Thyroid gland (tissue), 4 donors: Measurements from ENCODE around the gene SC5D. TPM values are rescaled to one million over a fixed set of nuclear protein-coding genes. Genes with fewer than 3 reads are reported as not detected.

ENCODE experiments used
- DNase-seq, 2 donors: peaks; one replicate each; pipeline ENCODE4 v3.0.0-alpha.2; 2019
- H3K27ac ChIP-seq, 3 donors: fragments of 200-600 bp; sonication (generic); 1 replicate in 2 of 3; 2 replicates in 1 of 3; pipeline ENCODE4 v1.5.1; 2016 to 2019; ENCODE audit warnings: mild to moderate bottlenecking in 1 of 3, moderate library complexity in 1 of 3
- H3K27me3 ChIP-seq: fragments of 200-600 bp; sonication (generic); one replicate; pipeline ENCODE4 v1.5.1; 2019
- H3K36me3 ChIP-seq, 2 donors: fragments of 200-600 bp; sonication (generic); one replicate each; pipeline ENCODE4 v1.5.1; 2016 to 2019
- H3K4me1 ChIP-seq, 2 donors: fragments of 200-600 bp; sonication (generic); one replicate each; pipeline ENCODE4 v1.5.1; 2017 to 2019
- H3K4me3 ChIP-seq, 3 donors: fragments of 200-600 bp; sonication (generic); replicated peaks in 1 of 3; 1 replicate in 2 of 3; 2 replicates in 1 of 3; pipeline ENCODE4 v1.5.1; 2016; ENCODE audit warnings: mild to moderate bottlenecking in 1 of 3
- H3K9me3 ChIP-seq: fragments of 200-600 bp; sonication (generic); one replicate; pipeline ENCODE4 v1.5.1; 2017
- CTCF ChIP-seq, 6 experiments: fragments of 200-600 bp in 3 of 6; fragments of 450-650 bp in 3 of 6; sonication (generic) in 3 of 6; IDR thresholded peaks; one replicate each; pipeline ENCODE4 v1.5.1; 2016 to 2019; ENCODE audit warnings: antibody characterized with exemption in 6 of 6, mild to moderate bottlenecking in 2 of 6, inconsistent platforms in 1 of 6, moderate library complexity in 1 of 6
- POLR2A ChIP-seq, 2 donors: fragments of 450-650 bp; IDR thresholded peaks; one replicate each; pipeline ENCODE4 v1.6.1; 2017; ENCODE audit warnings: antibody characterized with exemption in 2 of 2, mild to moderate bottlenecking in 2 of 2, moderate library complexity in 1 of 2
- WGBS, 2 donors: methylation state at CpG; one replicate each; pipeline ENCODE4 v1.1.5; 2017; 5-methylcytosine and 5-hydroxymethylcytosine counted together
- intact Hi-C: fragments of 100-400 bp; cut with DNase I; formaldehyde crosslinking; loops from one replicate; pipeline ENCODE4 v1.15.1; 2023
- total RNA-seq, 4 donors: library from RNA; depleted of rRNA; stranded (reverse); fragments of >200 nt; gene quantifications; one replicate each; pipeline ENCODE4 v1.2.3, GENCODE V29; 2016

Gene SC5D
- total RNA-seq, 4 donors from 2014 or later: 37.2 to 68.9 (median 40.0) TPM

GRCh38 chr11:121328967-121329679, 36.6 kb downstream of the SC5D start:
- H3K4me1 ChIP-seq: no peaks in the 10 kb centered on the region
- H3K27ac ChIP-seq: no peak overlapping the region
- no peak for DNase-seq
- H3K4me3 ChIP-seq: no peak overlapping the region
- H3K9me3 ChIP-seq: no peaks in the 10 kb centered on the region
- TF ChIP-seq CTCF (IDR thresholded peaks at IDR 0.05) (no peak), POLR2A (IDR thresholded peaks at IDR 0.05) (no peak)
- no peaks in the 10 kb centered on the region for H3K27me3 ChIP-seq
- no peaks in the 10 kb centered on the region for H3K36me3 ChIP-seq
- WGBS, 2 donors: 45 to 49% methylated on average over 4 of the region's 4 CpGs
- intact Hi-C loops: no loop called here

GRCh38 chr11:121329781-121330395, 37.3 kb downstream of the SC5D start:
- H3K27ac ChIP-seq: no peak overlapping the region
- no peaks in the 10 kb centered on the region for H3K4me1 ChIP-seq
- intact Hi-C loops: no loop called here
- H3K9me3 ChIP-seq: no peaks in the 10 kb centered on the region
- no peaks in the 10 kb centered on the region for H3K36me3 ChIP-seq
- no peak for TF ChIP-seq CTCF (IDR thresholded peaks at IDR 0.05)
- TF ChIP-seq POLR2A (IDR thresholded peaks at IDR 0.05): no peak
- 87 to 94% methylated on average over 3 of the region's 3 CpGs for WGBS, 2 donors
- H3K27me3 ChIP-seq: no peaks in the 10 kb centered on the region
- no peak for DNase-seq
- no peak overlapping the region for H3K4me3 ChIP-seq

- no peaks in the 10 kb centered on the region for H3K27me3 ChIP-seq
- no peaks in the 10 kb centered on the region for H3K9me3 ChIP-seq
- DNase-seq: no peak
- no peak overlapping the region for H3K27ac ChIP-seq
- no peaks in the 10 kb centered on the region for H3K36me3 ChIP-seq
- TF ChIP-seq POLR2A (IDR thresholded peaks at IDR 0.05): no peak
- intact Hi-C loops: no loop called here
- H3K4me3 ChIP-seq: no peak overlapping the region
- no peaks in the 10 kb centered on the region for H3K4me1 ChIP-seq
- 92 to 93% methylated on average over 19 of the region's 19 CpGs for WGBS, 2 donors
These were observed 38.3 kb downstream of the SC5D start for GRCh38 chr11:121330614-121331435.

- 71 to 80% methylated on average over 7 of the region's 7 CpGs for WGBS, 2 donors
- H3K27ac ChIP-seq: no peak overlapping the region
- H3K36me3 ChIP-seq: no peaks in the 10 kb centered on the region
- DNase-seq: no peak
- H3K4me3 ChIP-seq: no peak overlapping the region
- TF ChIP-seq POLR2A (IDR thresholded peaks at IDR 0.05) (no peak), CTCF (IDR thresholded peaks at IDR 0.05) (no peak)
- H3K4me1 ChIP-seq: no peaks in the 10 kb centered on the region
- intact Hi-C loops: no loop called here
- H3K9me3 ChIP-seq: no peaks in the 10 kb centered on the region
- no peaks in the 10 kb centered on the region for H3K27me3 ChIP-seq
These were observed 42.6 kb downstream of the SC5D start for GRCh38 chr11:121334973-121335710.

- Histone ChIP-seq H3K4me1 (no peaks in the 10 kb centered on the region), H3K4me3 (no peak overlapping the region), H3K27ac (no peak overlapping the region), H3K27me3 (no peaks in the 10 kb centered on the region), H3K9me3 (no peaks in the 10 kb centered on the region), H3K36me3 (no peaks in the 10 kb centered on the region)
- 87 to 93% methylated on average over 6 of the region's 6 CpGs for WGBS, 2 donors
- intact Hi-C loops: no loop called here
- no peak for DNase-seq
- no peak for TF ChIP-seq POLR2A (IDR thresholded peaks at IDR 0.05)
- no peak for TF ChIP-seq CTCF (IDR thresholded peaks at IDR 0.05)
These were observed 43.8 kb downstream of the SC5D start for GRCh38 chr11:121336279-121336937.
